H9 (cell line): ENCODE data around the gene STRN. TPM values are rescaled to one million over a fixed set of nuclear protein-coding genes. Genes with fewer than 3 reads are reported as not detected.

ENCODE experiments used
- DNase-seq: peaks from one replicate; pipeline ENCODE4 v3.0.0-alpha.2; 2017
- H2AFZ ChIP-seq: one replicate; pipeline ENCODE4 v1.6.1; 2013; ENCODE audit warnings: mild to moderate bottlenecking, low read length, control low read depth, moderate library complexity
- H2AK5ac ChIP-seq: 2 replicates; pipeline ENCODE4 v1.6.1; 2013; ENCODE audit warnings: low read length, control low read depth, mixed read lengths; ENCODE audit not compliant: insufficient read length
- H2BK120ac ChIP-seq: one replicate; pipeline ENCODE4 v1.6.1; 2013; ENCODE audit warnings: low read depth, mild to moderate bottlenecking, low read length, control low read depth, inconsistent platforms; ENCODE audit not compliant: poor library complexity, severe bottlenecking
- H2BK12ac ChIP-seq: 2 replicates; pipeline ENCODE4 v1.6.1; 2013; ENCODE audit warnings: low read length, control low read depth, mixed read lengths, low read depth; ENCODE audit not compliant: insufficient read length
- H2BK15ac ChIP-seq: 2 replicates; pipeline ENCODE4 v1.6.1; 2013; ENCODE audit warnings: low read depth, low read length, control low read depth
- H2BK20ac ChIP-seq: one replicate; pipeline ENCODE4 v1.6.1; 2013; ENCODE audit warnings: low read depth, mild to moderate bottlenecking, low read length, control low read depth, inconsistent platforms; ENCODE audit not compliant: poor library complexity, severe bottlenecking
- H2BK5ac ChIP-seq: 2 replicates; pipeline ENCODE4 v1.6.1; 2013; ENCODE audit warnings: low read length, control low read depth, mixed read lengths; ENCODE audit not compliant: insufficient read length
- H3K14ac ChIP-seq: 2 replicates; pipeline ENCODE4 v1.6.1; 2013; ENCODE audit warnings: low read length, control low read depth; ENCODE audit not compliant: insufficient read depth
- H3K18ac ChIP-seq: 2 replicates; pipeline ENCODE4 v1.6.1; 2013; ENCODE audit warnings: low read depth, mild to moderate bottlenecking, mixed read lengths, low read length, control low read depth; ENCODE audit not compliant: insufficient read length
- H3K23ac ChIP-seq: 2 replicates; pipeline ENCODE4 v1.6.1; 2013; ENCODE audit warnings: low read length, control low read depth, mixed read lengths, low read depth; ENCODE audit not compliant: insufficient read length
- H3K23me2 ChIP-seq: 2 replicates; pipeline ENCODE4 v1.6.1; 2013; ENCODE audit warnings: low read depth, mild to moderate bottlenecking, mixed read lengths, low read length, control low read depth; ENCODE audit not compliant: insufficient read length, poor library complexity, severe bottlenecking
- H3K27ac ChIP-seq: 2 replicates; pipeline ENCODE4 v1.5.1; 2013; ENCODE audit warnings: low read length, control low read depth, mixed read lengths, low read depth; ENCODE audit not compliant: insufficient read length
- H3K27me3 ChIP-seq: 2 replicates; pipeline ENCODE4 v1.6.1; 2013; ENCODE audit warnings: low read length, control low read depth, inconsistent platforms; ENCODE audit not compliant: insufficient read depth
- H3K4ac ChIP-seq: 2 replicates; pipeline ENCODE4 v1.6.1; 2013; ENCODE audit warnings: low read depth, mild to moderate bottlenecking, control low read depth, inconsistent platforms, low read length, moderate library complexity
- H3K4me1 ChIP-seq: 2 replicates; pipeline ENCODE4 v1.6.1; 2013; ENCODE audit warnings: low read length, control low read depth, inconsistent platforms; ENCODE audit not compliant: insufficient read depth
- H3K4me2 ChIP-seq: 2 replicates; pipeline ENCODE4 v1.6.1; 2013; ENCODE audit warnings: low read length, control low read depth, mixed read lengths; ENCODE audit not compliant: insufficient read length, insufficient read depth
- H3K56ac ChIP-seq: 2 replicates; pipeline ENCODE4 v1.6.1; 2013; ENCODE audit warnings: low read depth, mild to moderate bottlenecking, mixed read lengths, low read length, control low read depth; ENCODE audit not compliant: insufficient read length
- H3K79me1 ChIP-seq: 2 replicates; pipeline ENCODE4 v1.6.1; 2013; ENCODE audit warnings: low read depth, mild to moderate bottlenecking, moderate library complexity, low read length, control low read depth, inconsistent platforms; ENCODE audit not compliant: insufficient read depth, poor library complexity, severe bottlenecking
- H3K79me2 ChIP-seq: 2 replicates; pipeline ENCODE4 v1.6.1; 2013; ENCODE audit warnings: low read length, control low read depth, inconsistent platforms; ENCODE audit not compliant: insufficient read depth
- H3K9ac ChIP-seq: 2 replicates; pipeline ENCODE4 v1.6.1; 2013; ENCODE audit warnings: low read length, control low read depth, mixed read lengths; ENCODE audit not compliant: insufficient read length; ENCODE audit errors: extremely low read depth
- H3K9me3 ChIP-seq: one replicate; pipeline ENCODE4 v1.6.1; 2013; ENCODE audit warnings: low read depth, low read length, inconsistent platforms; ENCODE audit not compliant: control insufficient read depth
- H3T11ph ChIP-seq: one replicate; pipeline ENCODE4 v1.6.1; 2013; ENCODE audit warnings: mild to moderate bottlenecking, low read length, control low read depth, inconsistent platforms
- H4K20me1 ChIP-seq: one replicate; pipeline ENCODE4 v1.6.1; 2013; ENCODE audit not compliant: control insufficient read depth, insufficient read length, insufficient read depth
- H4K5ac ChIP-seq: 2 replicates; pipeline ENCODE4 v1.6.1; 2013; ENCODE audit warnings: low read depth, mild to moderate bottlenecking, mixed read lengths, low read length, control low read depth; ENCODE audit not compliant: insufficient read length
- H4K8ac ChIP-seq: replicated peaks from 2 replicates; pipeline ENCODE4 v1.6.1; 2013; ENCODE audit warnings: low read length, control low read depth, mixed read lengths, low read depth; ENCODE audit not compliant: insufficient read length
- H4K91ac ChIP-seq: 2 replicates; pipeline ENCODE4 v1.6.1; 2013; ENCODE audit warnings: low read depth, mild to moderate bottlenecking, moderate library complexity, mixed read lengths, low read length, control low read depth; ENCODE audit not compliant: insufficient read length
- H3K27ac Mint-ChIP-seq, 3 experiments: 2 replicates in 2 of 3; 3 replicates in 1 of 3; pipeline ENCODE4 v1.8.0; 2020 to 2021; ENCODE audit warnings: mixed read lengths in 3 of 3, mild to moderate bottlenecking in 1 of 3, moderate library complexity in 1 of 3
- H3K27me3 Mint-ChIP-seq: 2 replicates; pipeline ENCODE4 v1.8.0; 2021; ENCODE audit warnings: low read depth, mild to moderate bottlenecking, moderate library complexity, mixed read lengths
- H3K36me3 Mint-ChIP-seq, 3 experiments: 2 replicates in 2 of 3; 3 replicates in 1 of 3; pipeline ENCODE4 v1.8.0; 2020 to 2021; ENCODE audit warnings: low read depth in 3 of 3, mixed read lengths in 3 of 3; ENCODE audit not compliant: insufficient read depth in 1 of 3
- H3K4me1 Mint-ChIP-seq, 2 experiments: 2 replicates each; pipeline ENCODE4 v1.8.0; 2020; ENCODE audit warnings: mixed read lengths in 2 of 2
- H3K4me3 Mint-ChIP-seq, 2 experiments: 2 replicates in 1 of 2; 3 replicates in 1 of 2; pipeline ENCODE4 v1.8.0; 2020 to 2021; ENCODE audit warnings: mild to moderate bottlenecking in 2 of 2, mixed read lengths in 2 of 2, moderate library complexity in 1 of 2
- H3K9me3 Mint-ChIP-seq, 2 experiments: 2 replicates in 1 of 2; 3 replicates in 1 of 2; pipeline ENCODE4 v1.8.0; 2020; ENCODE audit warnings: mild to moderate bottlenecking in 2 of 2, mixed read lengths in 2 of 2, moderate library complexity in 1 of 2
- WGBS: extraction: QIAGEN DNeasy Blood & Tissue Kit; methylation state at CpG from one replicate; pipeline ENCODE4 v1.1.7; 2013; ENCODE audit warnings: missing lambda C conversion rate, low lambda C conversion rate, mixed read lengths; ENCODE audit not compliant: insufficient read length; ENCODE audit errors: extremely low coverage; 5-methylcytosine and 5-hydroxymethylcytosine counted together
- total RNA-seq: library from RNA; stranded (reverse); gene quantifications from 2 replicates; pipeline ENCODE4 v1.2.1, GENCODE V29; 2021
- TF ChIP-seq, protein P1 (sequence below): fragments of 200-600 bp; sonication (generic); conservative IDR thresholded peaks from 3 replicates; pipeline ENCODE4 v1.8.0; 2021; ENCODE audit warnings: antibody characterized with exemption, mild to moderate bottlenecking

STRN gene
- total RNA-seq, 1 experiment from 2014 or later, result 31.7 TPM

DNA sequence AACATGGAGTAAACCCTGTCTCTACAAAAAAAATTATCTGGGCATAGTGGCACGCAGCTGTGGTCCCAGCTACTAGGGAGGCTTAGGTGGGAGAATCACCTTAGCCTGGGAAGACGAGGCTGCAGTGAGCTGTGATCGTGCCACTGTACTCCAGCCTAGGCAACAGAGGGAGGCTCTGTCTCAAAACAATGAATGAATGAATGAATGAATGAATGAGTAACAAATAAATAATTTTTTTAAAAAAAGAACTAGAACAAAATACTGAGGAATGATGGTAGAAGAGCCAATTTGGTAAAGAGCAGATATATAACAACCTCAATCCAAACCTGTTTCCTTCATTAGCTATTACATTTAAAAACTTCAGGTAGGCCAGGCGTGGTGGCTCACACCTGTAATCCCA, 60.1 kb downstream of the STRN start:
- no peak overlapping the region for H3K18ac ChIP-seq
- H2AK5ac ChIP-seq, result no peak overlapping the region
- H4K20me1 ChIP-seq, result no peaks in the 10 kb centered on the region
- H3K9ac ChIP-seq, result no peak overlapping the region
- TF ChIP-seq, protein P1, sequence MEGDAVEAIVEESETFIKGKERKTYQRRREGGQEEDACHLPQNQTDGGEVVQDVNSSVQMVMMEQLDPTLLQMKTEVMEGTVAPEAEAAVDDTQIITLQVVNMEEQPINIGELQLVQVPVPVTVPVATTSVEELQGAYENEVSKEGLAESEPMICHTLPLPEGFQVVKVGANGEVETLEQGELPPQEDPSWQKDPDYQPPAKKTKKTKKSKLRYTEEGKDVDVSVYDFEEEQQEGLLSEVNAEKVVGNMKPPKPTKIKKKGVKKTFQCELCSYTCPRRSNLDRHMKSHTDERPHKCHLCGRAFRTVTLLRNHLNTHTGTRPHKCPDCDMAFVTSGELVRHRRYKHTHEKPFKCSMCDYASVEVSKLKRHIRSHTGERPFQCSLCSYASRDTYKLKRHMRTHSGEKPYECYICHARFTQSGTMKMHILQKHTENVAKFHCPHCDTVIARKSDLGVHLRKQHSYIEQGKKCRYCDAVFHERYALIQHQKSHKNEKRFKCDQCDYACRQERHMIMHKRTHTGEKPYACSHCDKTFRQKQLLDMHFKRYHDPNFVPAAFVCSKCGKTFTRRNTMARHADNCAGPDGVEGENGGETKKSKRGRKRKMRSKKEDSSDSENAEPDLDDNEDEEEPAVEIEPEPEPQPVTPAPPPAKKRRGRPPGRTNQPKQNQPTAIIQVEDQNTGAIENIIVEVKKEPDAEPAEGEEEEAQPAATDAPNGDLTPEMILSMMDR, result no peak
- Mint-ChIP-seq H3K27me3 (no peaks in the 10 kb centered on the region), H3K9me3 (no peaks in the 10 kb centered on the region), H3K4me3 (no peak overlapping the region), H3K4me1 (peaks cover 8 to 15% of the 10 kb centered on the region in 2 experiments), H3K36me3 (peaks cover 0 to 8% (median 5%) of the 10 kb centered on the region in 3 experiments; a peak in 4 of 7 replicates), H3K27ac (no peak overlapping the region)
- H3K79me2 ChIP-seq, result no peaks in the 10 kb centered on the region
- no peak overlapping the region for H4K91ac ChIP-seq
- H4K5ac ChIP-seq, result no peak overlapping the region
- no peak overlapping the region for H2BK12ac ChIP-seq
- peaks cover 2% of the 10 kb centered on the region for H3K79me1 ChIP-seq
- H3K23ac ChIP-seq, result no peak overlapping the region
- no peak overlapping the region for H3T11ph ChIP-seq
- no peak overlapping the region for H2BK15ac ChIP-seq
- H4K8ac ChIP-seq, result no peak overlapping the region
- no peak overlapping the region for H3K27ac ChIP-seq
- no peaks in the 10 kb centered on the region for H3K4me1 ChIP-seq
- H2AFZ ChIP-seq, result no peak overlapping the region
- no peak overlapping the region for H3K56ac ChIP-seq
- H3K4me2 ChIP-seq, result no peak overlapping the region
- no peak overlapping the region for H3K14ac ChIP-seq
- H3K4ac ChIP-seq, result no peak overlapping the region
- no CpG with 5 or more reads among the region's 4 CpGs for WGBS
- H3K23me2 ChIP-seq, result no peaks in the 10 kb centered on the region
- no peak for DNase-seq
- no peaks in the 10 kb centered on the region for H3K27me3 ChIP-seq
- H2BK120ac ChIP-seq, result no peak overlapping the region
- H3K9me3 ChIP-seq, result no peaks in the 10 kb centered on the region
- H2BK5ac ChIP-seq, result no peak overlapping the region
- no peak overlapping the region for H2BK20ac ChIP-seq
